Stomach (tissue), 4 donors: Measurements from ENCODE around the gene TRAF3IP3.

Experiments used
- POLR2A ChIP-seq, 4 donors: fragments of 450-650 bp; IDR thresholded peaks; one replicate each; pipeline ENCODE4 v1.6.1; 2016; ENCODE audit warnings: antibody characterized with exemption in 4 of 4, control low read depth in 2 of 4, mild to moderate bottlenecking in 1 of 4, moderate library complexity in 1 of 4
- TF ChIP-seq, protein P1 (sequence below), 7 experiments: fragments of 450-650 bp in 4 of 7; fragments of 200-600 bp in 3 of 7; sonication (generic) in 3 of 7; IDR thresholded peaks; one replicate each; pipeline ENCODE4 v1.5.1; 2016 to 2019; ENCODE audit warnings: antibody characterized with exemption in 7 of 7, control low read depth in 2 of 7, mild to moderate bottlenecking in 1 of 7

DNA sequence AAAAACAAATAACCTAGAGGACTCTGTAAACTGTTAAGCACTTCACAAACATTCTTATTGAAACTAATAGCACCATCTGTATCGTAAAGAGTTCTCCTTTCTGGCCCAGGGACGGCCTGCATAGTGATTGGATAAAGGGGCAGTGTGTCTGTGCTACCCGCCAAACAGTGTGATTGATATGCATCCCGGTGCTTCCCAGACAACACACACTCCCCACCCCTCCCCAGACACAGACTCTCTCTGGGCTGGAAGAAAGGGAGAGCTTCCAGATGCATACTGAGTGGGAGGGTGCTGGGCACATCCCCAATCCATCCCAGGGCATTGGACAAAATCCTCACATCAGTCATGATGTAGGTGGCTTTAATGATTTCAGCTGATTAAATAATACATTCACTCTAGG, 47.6 kb upstream of the TRAF3IP3 start:
- TF ChIP-seq, protein P1, sequence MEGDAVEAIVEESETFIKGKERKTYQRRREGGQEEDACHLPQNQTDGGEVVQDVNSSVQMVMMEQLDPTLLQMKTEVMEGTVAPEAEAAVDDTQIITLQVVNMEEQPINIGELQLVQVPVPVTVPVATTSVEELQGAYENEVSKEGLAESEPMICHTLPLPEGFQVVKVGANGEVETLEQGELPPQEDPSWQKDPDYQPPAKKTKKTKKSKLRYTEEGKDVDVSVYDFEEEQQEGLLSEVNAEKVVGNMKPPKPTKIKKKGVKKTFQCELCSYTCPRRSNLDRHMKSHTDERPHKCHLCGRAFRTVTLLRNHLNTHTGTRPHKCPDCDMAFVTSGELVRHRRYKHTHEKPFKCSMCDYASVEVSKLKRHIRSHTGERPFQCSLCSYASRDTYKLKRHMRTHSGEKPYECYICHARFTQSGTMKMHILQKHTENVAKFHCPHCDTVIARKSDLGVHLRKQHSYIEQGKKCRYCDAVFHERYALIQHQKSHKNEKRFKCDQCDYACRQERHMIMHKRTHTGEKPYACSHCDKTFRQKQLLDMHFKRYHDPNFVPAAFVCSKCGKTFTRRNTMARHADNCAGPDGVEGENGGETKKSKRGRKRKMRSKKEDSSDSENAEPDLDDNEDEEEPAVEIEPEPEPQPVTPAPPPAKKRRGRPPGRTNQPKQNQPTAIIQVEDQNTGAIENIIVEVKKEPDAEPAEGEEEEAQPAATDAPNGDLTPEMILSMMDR (IDR thresholded peaks at IDR 0.05), result no peak
- TF ChIP-seq POLR2A (IDR thresholded peaks at IDR 0.05), result no peak
